OCI-LY7 (cell line): ENCODE measurements around the gene CASP10. TPM values are rescaled to one million over a fixed set of nuclear protein-coding genes. Genes with fewer than 3 reads are reported as not detected.
A peak's percentile ranks its signal among the peaks of the same experiment; 100 is the strongest.

ENCODE experiments used
- BruUV-seq: library from RNA; stranded (reverse); fragments of 400-500 nt; replicated peaks from 2 replicates; lab custom pipeline; 2021; lab: Mats Ljungman, UMichigan
- CTCF ChIA-PET: fragments of 300-600 bp; sonication (Branson Sonifier 250); formaldehyde crosslinking; loops from one replicate; lab custom pipeline; 2022; ENCODE audit warnings: antibody characterized with exemption; ENCODE audit not compliant: unreplicated experiment; lab: Charles Lee
- POLR2A ChIA-PET: fragments of 300-600 bp; sonication (Branson Sonifier 250); formaldehyde crosslinking; loops from one replicate; lab custom pipeline; 2022; ENCODE audit warnings: antibody characterized with exemption; lab: Charles Lee
- DNase-seq: peaks from one replicate; pipeline ENCODE4 v3.0.0-alpha.2; 2015; ENCODE audit warnings: low spot score
- H2AFZ ChIP-seq: fragments of 200-600 bp; sonication (generic), shearing (Covaris generic); 2 replicates; pipeline ENCODE4 v1.6.1; 2014; ENCODE audit warnings: mild to moderate bottlenecking, antibody characterized with exemption, low read length, moderate library complexity
- H3K27ac ChIP-seq: fragments of 200-600 bp; sonication (generic); 2 replicates; pipeline ENCODE4 v1.5.1; 2014; ENCODE audit warnings: mixed run types, low read depth, mild to moderate bottlenecking, moderate library complexity, low read length, inconsistent platforms; ENCODE audit not compliant: poor library complexity, severe bottlenecking
- H3K36me3 ChIP-seq: fragments of 200-600 bp; sonication (generic); 2 replicates; pipeline ENCODE4 v1.6.1; 2014; ENCODE audit warnings: mild to moderate bottlenecking, antibody characterized with exemption, low read length, moderate library complexity, mixed read lengths; ENCODE audit not compliant: insufficient read depth
- H3K4me1 ChIP-seq: fragments of 200-600 bp; sonication (generic); 2 replicates; pipeline ENCODE4 v1.5.1; 2014; ENCODE audit warnings: mild to moderate bottlenecking, low read length; ENCODE audit not compliant: insufficient read depth, poor library complexity, severe bottlenecking
- H3K4me2 ChIP-seq: fragments of 200-600 bp; sonication (generic); 2 replicates; pipeline ENCODE4 v1.6.1; 2014; ENCODE audit warnings: mild to moderate bottlenecking, low read length
- H3K4me3 ChIP-seq: fragments of 200-600 bp; sonication (generic); 2 replicates; pipeline ENCODE4 v1.5.1; 2014; ENCODE audit warnings: mild to moderate bottlenecking, low read depth, low read length; ENCODE audit not compliant: poor library complexity, severe bottlenecking
- H3K79me2 ChIP-seq: fragments of 200-600 bp; sonication (generic); 2 replicates; pipeline ENCODE4 v1.6.1; 2016; ENCODE audit warnings: low read depth, mild to moderate bottlenecking, low read length, moderate library complexity, mixed read lengths; ENCODE audit not compliant: insufficient read depth
- H3K9me2 ChIP-seq: fragments of 200-600 bp; sonication (generic); 2 replicates; pipeline ENCODE4 v1.6.1; 2016; ENCODE audit warnings: mild to moderate bottlenecking, low read length, mixed read lengths; ENCODE audit not compliant: insufficient read depth
- H3K9me3 ChIP-seq: fragments of 200-600 bp; sonication (generic); 2 replicates; pipeline ENCODE4 v1.6.1; 2014; ENCODE audit warnings: mild to moderate bottlenecking, mixed run types, low read length, mixed read lengths
- H4K20me1 ChIP-seq: fragments of 200-600 bp; sonication (generic); 2 replicates; pipeline ENCODE4 v1.6.1; 2014; ENCODE audit warnings: mild to moderate bottlenecking, antibody characterized with exemption, low read length, moderate library complexity, mixed read lengths; ENCODE audit not compliant: insufficient read depth
- CTCF ChIP-seq: fragments of 200-600 bp; sonication (generic); conservative IDR thresholded peaks from 2 replicates; pipeline ENCODE4 v1.5.1; 2014; ENCODE audit warnings: mild to moderate bottlenecking, antibody characterized with exemption, low read length, moderate library complexity, mixed read lengths
- EZH2phosphoT487 ChIP-seq: fragments of 200-600 bp; sonication (generic); IDR thresholded peaks from 2 replicates; pipeline ENCODE4 v1.6.1; 2018; ENCODE audit warnings: low read depth, borderline replicate concordance, mild to moderate bottlenecking, mixed run types, antibody characterized with exemption, low read length, moderate library complexity, mixed read lengths
- intact Hi-C: fragments of 100-400 bp; cut with micrococcal nuclease; formaldehyde crosslinking; loops from one replicate; pipeline ENCODE4 v1.10.0; 2022; ENCODE audit not compliant: unreplicated experiment
- total RNA-seq, 2 experiments: library from RNA; depleted of rRNA in 1 of 2; stranded (reverse); fragments of >200 nt in 1 of 2; shearing (Covaris generic) in 1 of 2; gene quantifications; 2 replicates each; pipeline ENCODE4 v1.2.3, GENCODE V29; 2014 to 2022

Gene CASP10
- total RNA-seq, 2 experiments from 2014 or later: 0.51 to 1.2 TPM

- Histone ChIP-seq H4K20me1 (peaks cover 6% of the 10 kb centered on the region; the same call in 1 of the 2 replicates), H3K36me3 (0 out of 2 replicates have a peak, but pooled peaks cover 5% of the 10 kb centered on the region), H3K4me3 (peak overlapping the region; percentile 69), H3K27ac (peak overlapping the region; percentile 93), H3K79me2 (peaks cover 38% of the 10 kb centered on the region), H3K4me2 (peak overlapping the region; percentile 88), H2AFZ (peak overlapping the region; percentile 73), H3K9me2 (no peaks in the 10 kb centered on the region), H3K4me1 (peaks cover 41% of the 10 kb centered on the region), H3K9me3 (no peaks in the 10 kb centered on the region)
- TF ChIP-seq EZH2phosphoT487: no peak
- TF ChIP-seq CTCF: no peak
- intact Hi-C loops: no loop called here
- peak; percentile 68 for DNase-seq
- TSS peak; percentile 91 for BruUV-seq
- ChIA-PET CTCF (no interaction called here), POLR2A (interaction anchor here (0.7 kb wide), 1 partner anchor 560 kb away, joined by 6 read pairs; no protein-coding TSS in a partner anchor)
Measured at GRCh38 chr2:201257381-201257955, 74.5 kb downstream of the CASP10 start.

GRCh38 chr2:201257956-201258665, 75.2 kb downstream of the CASP10 start:
- H3K36me3 ChIP-seq: 0 out of 2 replicates have a peak, but pooled peaks cover 5% of the 10 kb centered on the region
- peak overlapping the region; percentile 73 for H2AFZ ChIP-seq
- intact Hi-C loops: loop anchor here (1.0 to 2.0 kb wide), 2 partner anchors 22 to 193 kb away; partner anchors contain the start of genes STRADB and TRAK2
- ChIA-PET CTCF (interaction anchor here (2.3 kb wide), 1 partner anchor 26 kb away, joined by 7 read pairs; no protein-coding TSS in a partner anchor), POLR2A (interaction anchor here (0.5 to 0.7 kb wide), 2 partner anchors 147 to 559 kb away, joined by 3 to 6 read pairs; no protein-coding TSS in a partner anchor)
- no peaks in the 10 kb centered on the region for H3K9me3 ChIP-seq
- DNase-seq: peak; percentile 84
- peak overlapping the region; percentile 69 for H3K4me3 ChIP-seq
- H4K20me1 ChIP-seq: peaks cover 6% of the 10 kb centered on the region; the same call in 1 of the 2 replicates
- H3K79me2 ChIP-seq: peaks cover 44% of the 10 kb centered on the region
- H3K9me2 ChIP-seq: no peaks in the 10 kb centered on the region
- BruUV-seq: TSS peak; percentile 9
- peaks cover 47% of the 10 kb centered on the region for H3K4me1 ChIP-seq
- H3K4me2 ChIP-seq: peak overlapping the region; percentile 88
- TF ChIP-seq EZH2phosphoT487: no peak
- TF ChIP-seq CTCF: peak; percentile 18; the same call in 1 of the 2 replicates
- peak overlapping the region; percentile 93 for H3K27ac ChIP-seq
